ENCODE measurements around the gene ANAPC4. TPM values are rescaled to one million over a fixed set of nuclear protein-coding genes. Genes with fewer than 3 reads are reported as not detected.
A peak's percentile ranks its signal among the peaks of the same experiment; 100 is the strongest.

Gene ANAPC4
- total and polyA plus RNA-seq, 2 of the 8 experiments (the other 6 are each of a cell fraction or from before 2014, with no cell fraction given) = 8.7 to 31.6 TPM

DNA sequence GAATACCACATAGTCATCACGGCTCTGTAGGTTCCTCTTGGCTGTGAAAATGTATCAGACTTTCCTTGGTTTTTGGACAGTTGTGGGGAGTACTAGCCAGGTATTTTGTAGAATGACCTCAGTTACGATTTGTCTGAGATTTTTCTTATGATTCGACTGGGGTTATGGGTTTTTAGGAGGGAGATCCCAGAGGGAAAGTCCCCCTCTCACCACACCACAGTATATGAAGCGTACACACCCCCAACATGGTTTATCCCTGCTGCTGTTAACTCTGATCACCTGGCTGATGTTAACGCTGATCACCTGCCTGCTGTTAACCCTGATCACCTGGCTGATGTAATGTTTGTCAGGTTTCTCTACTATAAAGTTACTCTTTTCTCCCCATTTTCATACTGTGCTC is 72.6 kb downstream of the ANAPC4 start:
- FAIRE-seq (no peak), DNase-seq (ENCODE audit: low read depth in 1 of 2, low spot score in 2 of 2) (no peak)
- H3K56ac ChIP-seq (replicated peaks; ENCODE audit: insufficient read length, low read depth, low read length) = no peak overlapping the region
- H2BK120ac ChIP-seq (replicated peaks; ENCODE audit: low read depth, low read length) = no peak overlapping the region
- H2BK20ac ChIP-seq (ENCODE audit: low read length) = 0 out of 2 replicates have a peak overlapping the region, but pooled peaks have one; percentile 49
- H3K23me2 ChIP-seq (ENCODE audit: low read depth, low read length) = no peaks in the 10 kb centered on the region
- no peak overlapping the region for H3K27ac ChIP-seq (ENCODE audit: low read depth, low read length)
- ChIA-PET CTCF (ENCODE audit: partially characterized antibody) (interaction anchor here (1.2 to 11.2 kb wide), 3 partner anchors 10 to 370 kb away, joined by 4 to 248 read pairs (median 21); no protein-coding TSS in a partner anchor), POLR2A (ENCODE audit: partially characterized antibody) (no interaction called here)
- no peaks in the 10 kb centered on the region for H4K20me1 ChIP-seq (replicated peaks in 1 of 2; ENCODE audit: control insufficient read depth in 1 of 2, insufficient read depth in 2 of 2, low read length in 2 of 2)
- H3K4me3 ChIP-seq (ENCODE audit: extremely low read depth in 1 of 4, insufficient read depth in 2 of 4, low read depth in 3 of 4, low read length in 4 of 4) = no peak overlapping the region
- H3K79me1 ChIP-seq (ENCODE audit: low read depth, low read length) = no peaks in the 10 kb centered on the region
- WGBS, 2 experiments (ENCODE audit: extremely low coverage in 1 of 2, insufficient coverage in 1 of 2, insufficient read length in 1 of 2, insufficient replicate concordance in 2 of 2, low coverage in 1 of 2, low lambda C conversion rate in 2 of 2, missing lambda C conversion rate in 1 of 2) = 72% methylated on average over 5 of the region's 5 CpGs; no CpG with 5 or more reads in 1 of the 2 experiments
- no peak overlapping the region for H2AK5ac ChIP-seq (ENCODE audit: low read depth, low read length)
- no peak overlapping the region; the same call in 1 of the 2 replicates for H3K18ac ChIP-seq (ENCODE audit: extremely low read depth, low read length)
- H3K23ac ChIP-seq (ENCODE audit: insufficient read length) = no peak overlapping the region
- TF ChIP-seq JUN (IDR thresholded peaks at IDR 0.05; ENCODE audit: low read depth, low read length) = no peak
- H2BK5ac ChIP-seq (ENCODE audit: low read depth, low read length) = no peak overlapping the region
- H3K14ac ChIP-seq (ENCODE audit: insufficient read length) = no peak overlapping the region
- H3K4me2 ChIP-seq (ENCODE audit: insufficient read depth in 1 of 2, low read depth in 2 of 2, low read length in 2 of 2) = no peak overlapping the region
- H3K27me3 ChIP-seq (replicated peaks in 1 of 4; ENCODE audit: control insufficient read depth in 3 of 4, extremely low read depth in 1 of 4, insufficient read depth in 3 of 4, low read length in 3 of 4) = no peaks in the 10 kb centered on the region
- H3K4me1 ChIP-seq (replicated peaks in 1 of 4; ENCODE audit: control insufficient read depth in 3 of 4, insufficient read depth in 4 of 4, low read length in 3 of 4) = peaks cover 0 to 13% (median 3%) of the 10 kb centered on the region in 4 experiments; a peak in 5 of 7 replicates
- no peak overlapping the region; the same call in 1 of the 2 replicates for H2BK12ac ChIP-seq (ENCODE audit: low read depth, low read length)
- H3K79me2 ChIP-seq (ENCODE audit: control insufficient read depth in 1 of 2, insufficient read depth in 2 of 2, low read length in 2 of 2) = no peaks in the 10 kb centered on the region
- H3K9ac ChIP-seq (replicated peaks in 1 of 4; ENCODE audit: extremely low read depth in 1 of 4, low read depth in 3 of 4, low read length in 3 of 4) = no peak overlapping the region
- no peak overlapping the region for H4K5ac ChIP-seq (ENCODE audit: insufficient read length, low read depth, low read length)
- H2BK15ac ChIP-seq (ENCODE audit: low read length) = no peak overlapping the region
- no peak overlapping the region for H4K8ac ChIP-seq (ENCODE audit: extremely low read depth, insufficient read depth, low read length)
- H4K91ac ChIP-seq (replicated peaks; ENCODE audit: insufficient read length, low read length) = no peak overlapping the region
- no peaks in the 10 kb centered on the region for H3K36me3 ChIP-seq (ENCODE audit: control insufficient read depth in 2 of 4, insufficient read depth in 4 of 4, low read length in 3 of 4)
- no peak overlapping the region for H3K4ac ChIP-seq (replicated peaks; ENCODE audit: insufficient read length, low read depth, low read length)
- no peak overlapping the region for H2AFZ ChIP-seq (ENCODE audit: low read length)
- H3K9me3 ChIP-seq (ENCODE audit: insufficient read depth in 2 of 2, low read depth in 1 of 2, low read length in 1 of 2) = no peaks in the 10 kb centered on the region

Measured in H1 (cell line).